Liver (tissue), 3 donors: Measurements from ENCODE around the gene PLEKHA7.

Source experiments
- ATF3 ChIP-seq: IDR thresholded peaks from 2 replicates; pipeline ENCODE4 v1.6.1; 2016; ENCODE audit warnings: antibody characterized with exemption
- CTCF ChIP-seq: fragments of 150-350 bp; IDR thresholded peaks from 2 replicates; pipeline ENCODE4 v1.5.1; 2017; ENCODE audit warnings: improper control_type of control experiment, low read depth, low read length; ENCODE audit not compliant: missing input control
- EGR1 ChIP-seq, 2 donors: IDR thresholded peaks; 2 replicates each; pipeline ENCODE4 v1.6.1; 2016 to 2018; ENCODE audit warnings: antibody characterized with exemption in 2 of 2, low read depth in 2 of 2
- FOXA1 ChIP-seq: IDR thresholded peaks from 2 replicates; pipeline ENCODE4 v1.6.1; 2016; ENCODE audit warnings: antibody characterized with exemption
- GABPA ChIP-seq, 2 donors: IDR thresholded peaks in 1 of 2; conservative IDR thresholded peaks in 1 of 2; 2 replicates each; pipeline ENCODE4 v1.6.1; 2016; ENCODE audit warnings: antibody characterized with exemption in 2 of 2, mild to moderate bottlenecking in 1 of 2, moderate library complexity in 1 of 2
- JUND ChIP-seq, 2 donors: IDR thresholded peaks; 2 replicates each; pipeline ENCODE4 v1.6.1; 2016; ENCODE audit warnings: antibody characterized with exemption in 2 of 2
- MAX ChIP-seq: IDR thresholded peaks from 2 replicates; pipeline ENCODE4 v1.6.1; 2016; ENCODE audit warnings: antibody characterized with exemption
- NR2F2 ChIP-seq: IDR thresholded peaks from 2 replicates; pipeline ENCODE4 v1.6.1; 2016; ENCODE audit warnings: antibody characterized with exemption
- REST ChIP-seq: IDR thresholded peaks from 2 replicates; pipeline ENCODE4 v1.6.1; 2016; ENCODE audit warnings: antibody characterized with exemption, mild to moderate bottlenecking
- SP1 ChIP-seq: IDR thresholded peaks from 2 replicates; pipeline ENCODE4 v1.6.1; 2018; ENCODE audit warnings: antibody characterized with exemption, mild to moderate bottlenecking
- TAF1 ChIP-seq: conservative IDR thresholded peaks from 2 replicates; pipeline ENCODE4 v1.6.1; 2016; ENCODE audit warnings: antibody characterized with exemption, mild to moderate bottlenecking
- YY1 ChIP-seq: IDR thresholded peaks from 2 replicates; pipeline ENCODE4 v1.6.1; 2016; ENCODE audit warnings: antibody characterized with exemption, mild to moderate bottlenecking
- ZBTB33 ChIP-seq: IDR thresholded peaks from 2 replicates; pipeline ENCODE4 v1.6.1; 2016; ENCODE audit warnings: antibody characterized with exemption
- donor health status: healthy.
- donor health status: healthy.

- no peak for TF ChIP-seq REST
- TF ChIP-seq CTCF: no peak
- TF ChIP-seq TAF1: no peak
- no peak for TF ChIP-seq SP1
- TF ChIP-seq GABPA (IDR thresholded peaks at IDR 0.05 in 1 of 2, conservative IDR thresholded peaks at IDR 0.05 in 1 of 2): no peak
- no peak for TF ChIP-seq MAX
- no peak for TF ChIP-seq YY1
- TF ChIP-seq ZBTB33: no peak
- no peak for TF ChIP-seq JUND (IDR thresholded peaks at IDR 0.05)
- TF ChIP-seq EGR1 (IDR thresholded peaks at IDR 0.05; ENCODE audit: low read depth in 2 of 2): no peak
- TF ChIP-seq NR2F2: no peak
- no peak for TF ChIP-seq ATF3
- TF ChIP-seq FOXA1: no peak
These were observed 223.6 kb downstream of the PLEKHA7 start for GRCh38 chr11:16790486-16791190.
